ENCODE results near the gene BRME1.

Gene BRME1

GRCh38 chr19:13887517-13887916 is 18.4 kb downstream of the BRME1 start:
- DNase-seq (ENCODE audit: low read depth), result no peak

DNA sequence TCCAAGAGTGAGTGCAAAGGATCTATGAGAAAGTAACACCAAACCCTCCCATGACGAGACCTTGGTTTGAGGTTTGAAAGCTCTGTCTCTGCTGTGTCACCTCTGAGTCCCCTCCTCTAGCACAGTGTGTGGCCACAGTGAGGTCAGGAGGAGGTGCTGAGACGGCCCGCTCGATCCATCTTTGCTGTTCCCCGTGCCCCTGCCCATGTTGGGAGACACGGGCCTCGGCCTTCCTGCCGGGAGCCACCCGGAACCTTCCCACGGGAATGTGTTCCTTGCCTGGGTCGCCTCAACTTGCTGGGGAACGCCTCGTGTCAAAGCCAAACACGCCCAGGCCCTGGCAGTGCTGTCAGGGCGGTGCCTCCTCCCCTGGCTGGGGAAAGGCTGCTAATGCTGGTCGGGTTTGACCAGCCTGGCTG is 18.9 kb downstream of the BRME1 start:
- no peak for DNase-seq (ENCODE audit: low read depth)

DNA sequence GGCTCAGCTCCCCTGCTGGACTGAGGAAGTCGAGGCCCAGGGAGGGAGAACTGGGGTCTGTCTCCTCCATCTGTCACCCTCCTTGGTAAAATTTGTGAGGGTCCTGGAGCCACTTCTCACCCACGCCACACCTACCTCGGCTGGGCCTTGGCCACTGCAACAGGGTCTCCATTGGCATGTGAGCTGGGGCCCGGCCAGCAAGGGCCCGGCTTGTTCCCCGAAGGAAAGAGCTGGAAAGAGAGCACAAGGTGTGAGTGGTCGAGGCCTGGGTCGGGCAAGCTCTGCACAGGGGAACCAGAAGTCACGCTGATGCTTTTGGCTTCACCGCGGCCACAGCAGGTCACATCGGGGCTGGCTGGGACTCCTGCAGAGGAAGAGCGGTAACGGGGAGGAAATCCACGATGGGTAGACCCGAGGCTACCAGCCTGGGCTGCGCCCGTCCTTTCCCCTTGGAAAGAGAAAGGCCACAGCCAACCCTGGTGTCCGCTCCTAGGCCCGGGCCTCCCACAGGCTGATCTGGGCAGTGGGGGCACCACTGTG is 20.0 kb downstream of the BRME1 start:
- no peak for DNase-seq (ENCODE audit: low read depth)

DNA sequence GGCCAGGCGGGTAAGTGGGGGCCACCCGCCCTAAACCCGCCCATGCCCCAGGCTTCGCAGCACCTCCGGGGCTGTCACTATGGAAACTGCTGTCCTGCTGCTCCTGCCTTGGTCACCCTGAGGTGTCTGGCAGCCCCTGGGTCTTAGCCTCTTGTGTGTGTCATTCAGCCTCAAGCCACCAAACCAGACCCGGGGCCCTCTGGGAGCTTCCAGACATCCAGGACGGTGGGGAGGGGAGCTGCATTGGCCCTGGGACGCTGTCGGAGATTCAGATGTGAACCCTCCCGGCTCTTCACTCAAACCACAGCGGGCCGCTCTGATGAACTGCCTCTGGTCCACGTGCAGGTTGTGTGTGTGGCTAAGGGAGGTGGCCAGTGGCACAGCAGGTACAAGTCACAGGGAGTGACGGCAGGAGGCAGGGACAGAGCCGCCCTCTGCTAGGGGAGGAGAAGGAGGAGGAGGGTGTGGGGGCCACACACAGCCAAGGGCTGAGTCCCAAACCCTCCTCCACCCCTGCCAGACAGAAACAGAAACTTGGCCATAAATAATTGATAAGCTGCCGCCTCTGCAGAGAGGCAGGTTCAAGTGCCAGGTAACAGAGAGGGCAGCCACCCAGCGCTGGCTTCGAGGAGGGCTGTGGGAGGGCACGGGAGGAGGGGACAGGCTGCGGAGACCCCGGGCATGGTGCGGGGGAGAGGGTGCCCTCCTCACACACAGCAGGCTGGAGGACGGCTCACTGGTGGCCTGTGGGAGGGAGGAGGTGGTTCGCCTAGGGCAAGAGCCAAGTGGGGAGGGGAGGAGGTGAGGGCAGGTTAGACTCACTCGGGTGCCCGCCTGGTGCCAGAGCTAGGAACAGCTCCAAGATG is 21.0 kb downstream of the BRME1 start:
- no peak for DNase-seq (ENCODE audit: low read depth)

DNA sequence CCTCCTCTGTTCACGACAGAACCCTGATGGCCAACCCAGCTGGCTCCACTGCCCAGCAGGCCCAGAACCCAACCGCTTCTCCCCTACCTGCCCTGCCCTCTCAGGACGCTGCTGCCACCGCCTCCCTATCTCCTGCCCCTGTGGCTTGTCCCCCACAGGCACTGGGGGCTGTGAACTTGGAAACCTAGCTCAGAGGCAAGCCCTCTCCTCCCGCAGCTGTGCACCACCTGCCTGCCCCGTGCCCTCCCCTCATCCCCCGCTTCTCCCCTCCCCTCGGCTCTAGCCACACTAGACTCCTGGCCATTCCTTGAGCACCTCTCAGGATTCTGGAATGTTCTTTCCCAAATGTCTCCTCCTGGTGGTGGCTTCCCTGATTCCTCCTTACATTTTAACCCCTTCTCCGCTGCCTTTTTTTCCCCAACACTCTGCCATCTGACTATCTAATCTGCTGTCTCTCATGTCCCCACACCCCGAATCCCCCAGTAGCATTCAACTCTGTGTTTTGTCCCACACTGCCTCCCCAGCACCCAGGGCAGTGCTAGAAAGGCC is 22.3 kb downstream of the BRME1 start:
- no peak for DNase-seq (ENCODE audit: low read depth)

DNA sequence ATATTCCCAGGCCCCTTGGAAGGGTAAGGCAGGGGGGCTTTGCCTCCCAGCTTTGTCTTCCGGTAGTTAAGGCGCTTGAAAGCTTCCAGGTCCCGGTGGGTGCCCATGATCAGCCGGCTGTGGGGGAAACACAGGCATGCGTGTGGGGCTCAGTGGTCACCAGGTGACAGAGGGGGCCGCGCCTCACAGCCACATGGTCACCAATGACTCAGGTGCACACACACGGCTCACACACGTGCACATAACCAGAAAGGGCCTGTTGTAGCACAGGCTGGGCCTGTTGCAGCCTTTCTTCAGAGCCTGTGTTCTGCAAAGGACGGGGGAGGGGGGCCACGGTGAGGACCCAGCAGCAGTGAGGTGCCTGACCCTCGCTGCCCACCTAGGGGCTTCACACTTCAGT is 23.1 kb downstream of the BRME1 start:
- no peak for DNase-seq (ENCODE audit: low read depth)

- no peak for DNase-seq (ENCODE audit: low read depth)
Measured at GRCh38 chr19:13882419-13882795, 23.5 kb downstream of the BRME1 start.

GRCh38 chr19:13881692-13882418 is 24.1 kb downstream of the BRME1 start:
- DNase-seq (ENCODE audit: low read depth), result no peak

DNA sequence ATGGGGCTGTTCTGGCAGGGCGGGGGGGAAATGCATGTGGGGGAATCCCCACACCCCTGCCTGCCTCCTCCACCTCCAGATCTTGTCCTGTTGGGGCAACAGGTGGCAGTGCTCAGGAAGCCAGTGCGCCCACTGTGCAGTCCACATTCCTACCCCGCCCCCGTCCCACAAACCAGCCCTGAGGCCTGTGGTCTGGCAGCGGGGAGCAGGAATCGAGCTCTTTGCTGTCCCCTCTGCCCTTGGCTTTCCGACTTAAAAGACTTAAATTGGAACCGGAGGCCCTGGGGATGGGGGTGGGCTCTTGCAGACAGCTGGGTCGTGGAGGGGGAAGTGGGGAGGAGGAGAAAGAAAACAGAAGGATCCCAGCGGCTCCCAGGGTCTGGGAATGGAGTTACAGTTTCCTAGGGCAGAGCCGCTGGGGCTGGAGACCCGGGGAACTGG is 24.6 kb downstream of the BRME1 start:
- DNase-seq (ENCODE audit: low read depth), result no peak

DNA sequence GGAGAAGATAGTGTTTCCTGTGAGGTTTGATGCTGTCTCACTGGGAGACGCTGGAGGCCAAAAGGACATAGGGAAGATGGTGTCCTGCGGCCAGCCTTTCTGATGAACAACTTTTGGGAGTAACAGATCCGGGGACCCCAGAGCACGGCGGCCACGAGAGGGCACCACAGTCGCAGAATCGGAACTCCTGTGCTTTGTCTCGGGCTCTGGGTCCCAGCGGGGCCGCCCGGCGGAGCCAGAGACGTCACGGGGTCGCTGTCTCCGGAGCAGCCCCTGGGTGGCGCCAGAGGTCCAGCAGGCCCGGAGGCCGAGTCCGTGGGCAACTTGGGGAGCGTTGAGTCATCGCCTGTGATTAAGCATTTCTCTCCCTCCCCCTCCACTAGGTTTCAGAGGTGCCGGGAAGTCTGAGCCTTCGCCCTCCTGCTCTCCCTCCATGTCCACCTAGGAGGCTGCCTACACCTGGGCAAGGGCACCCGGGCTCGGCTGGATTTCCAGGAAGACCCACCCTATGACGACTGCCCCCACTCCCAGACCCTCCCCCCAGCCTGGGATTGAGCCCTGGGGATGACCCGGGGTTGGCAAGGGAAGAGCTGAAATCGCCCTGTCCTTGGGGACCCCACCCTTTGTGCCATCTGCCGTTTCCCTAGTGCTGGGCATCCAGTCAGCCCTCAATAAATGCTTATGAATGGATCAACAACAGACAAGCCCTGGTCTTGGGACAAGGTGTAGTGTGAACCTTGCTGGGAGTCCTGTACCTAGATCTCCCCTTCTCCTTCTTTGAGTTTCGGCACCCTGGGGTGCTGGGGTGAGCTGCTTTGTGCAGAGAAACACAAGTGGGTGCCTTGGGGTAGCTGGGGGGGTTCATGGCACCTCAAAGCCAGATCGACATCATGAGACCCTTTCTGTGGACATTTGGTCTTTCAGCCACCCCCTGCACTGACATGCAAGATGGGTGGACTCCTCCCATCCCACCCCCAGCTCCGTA is 25.6 kb downstream of the BRME1 start:
- DNase-seq (ENCODE audit: low read depth), result peak; percentile 99

- DNase-seq (ENCODE audit: low read depth), result no peak
Measured at GRCh38 chr19:13877303-13877702, 28.6 kb downstream of the BRME1 start.

- DNase-seq (ENCODE audit: low read depth), result no peak
Measured at GRCh38 chr19:13876834-13877233, 29.1 kb downstream of the BRME1 start, which contains the start of gene NANOS3. TSS of gene NANOS3 (plus strand) at chr19:13877134. CDS start at chr19:13877249, 115 bp downstream.

GRCh38 chr19:13875824-13876223 is 30.1 kb downstream of the BRME1 start:
- DNase-seq (ENCODE audit: low read depth), result no peak

DNA sequence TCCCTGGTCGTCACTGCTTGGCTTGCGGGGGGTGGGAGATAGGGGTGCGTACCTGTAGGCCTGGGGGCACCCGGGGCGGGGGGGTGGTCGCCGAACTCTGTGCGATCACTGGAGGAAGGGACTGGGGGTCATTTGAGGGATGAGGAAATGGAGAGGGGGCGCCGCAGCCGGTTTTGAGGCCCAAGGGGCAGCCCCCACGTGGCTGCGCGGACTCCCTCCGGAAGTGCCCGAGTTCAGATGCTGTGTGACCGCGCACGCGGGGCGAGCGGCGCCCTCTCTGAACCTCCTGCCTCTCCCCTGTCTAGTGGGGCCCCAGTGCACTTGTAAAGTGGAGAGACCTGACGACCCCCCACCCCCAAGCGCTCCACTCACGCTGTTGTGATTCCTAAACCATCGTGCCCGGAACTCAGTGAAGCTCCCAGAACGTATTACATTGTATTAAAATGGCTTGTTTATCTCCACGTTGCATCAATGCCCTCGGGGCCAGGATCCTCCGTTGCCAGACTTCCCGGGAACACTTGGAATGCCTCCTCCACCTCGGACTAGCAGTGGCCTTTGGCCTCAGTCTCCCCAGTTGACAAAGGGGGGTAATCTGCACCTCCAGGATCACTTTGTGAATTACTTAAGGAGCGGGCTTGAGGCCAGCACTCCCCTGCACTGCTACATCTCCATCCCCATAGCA is 31.9 kb downstream of the BRME1 start:
- DNase-seq (ENCODE audit: low read depth), result no peak

- DNase-seq (ENCODE audit: low read depth), result no peak
Measured at GRCh38 chr19:13872695-13873389, 33.1 kb downstream of the BRME1 start.

- DNase-seq (ENCODE audit: low read depth), result no peak
Measured at GRCh38 chr19:13872339-13872694, 33.6 kb downstream of the BRME1 start.

DNA sequence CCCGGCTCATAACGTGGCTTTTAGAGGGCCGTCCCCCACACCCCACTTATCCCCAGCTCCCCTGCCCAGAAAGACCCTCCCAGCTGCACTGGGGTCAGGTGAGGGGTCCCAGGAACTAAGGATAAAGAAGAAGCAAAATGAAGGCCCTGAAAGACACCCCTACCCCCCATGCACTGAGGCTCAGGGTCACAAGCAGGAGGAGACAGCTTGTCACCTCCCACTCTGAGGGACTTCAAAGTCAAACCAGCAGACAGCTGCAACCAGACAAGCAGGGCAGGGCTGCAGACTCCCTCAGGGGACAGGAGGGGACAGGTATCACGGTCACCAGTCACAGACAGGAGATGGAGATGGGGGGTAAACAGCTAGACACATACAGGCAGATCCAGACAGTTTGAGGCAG is 35.0 kb downstream of the BRME1 start:
- no peak for DNase-seq (ENCODE audit: low read depth)

DNA sequence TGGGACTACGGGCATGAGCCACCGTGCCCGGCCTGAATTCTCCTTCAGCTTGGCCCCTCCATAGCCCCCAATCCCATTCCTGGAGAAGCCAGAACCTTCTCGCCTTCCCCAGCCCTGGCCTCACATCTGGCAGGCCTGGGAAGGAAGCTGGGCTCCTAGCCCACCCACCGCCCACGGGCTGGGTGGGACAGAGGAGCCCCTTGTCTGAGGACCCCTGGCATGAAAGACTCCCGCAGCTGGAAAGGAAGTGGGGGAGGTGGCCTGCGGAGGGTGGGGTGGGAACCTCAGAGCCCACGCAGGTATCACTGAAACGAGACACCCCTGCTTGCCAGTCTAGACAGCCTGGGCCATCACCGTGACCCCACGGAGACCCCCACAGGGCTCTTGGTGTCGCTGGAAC is 36.6 kb downstream of the BRME1 start:
- DNase-seq (ENCODE audit: low read depth), result no peak

DNA sequence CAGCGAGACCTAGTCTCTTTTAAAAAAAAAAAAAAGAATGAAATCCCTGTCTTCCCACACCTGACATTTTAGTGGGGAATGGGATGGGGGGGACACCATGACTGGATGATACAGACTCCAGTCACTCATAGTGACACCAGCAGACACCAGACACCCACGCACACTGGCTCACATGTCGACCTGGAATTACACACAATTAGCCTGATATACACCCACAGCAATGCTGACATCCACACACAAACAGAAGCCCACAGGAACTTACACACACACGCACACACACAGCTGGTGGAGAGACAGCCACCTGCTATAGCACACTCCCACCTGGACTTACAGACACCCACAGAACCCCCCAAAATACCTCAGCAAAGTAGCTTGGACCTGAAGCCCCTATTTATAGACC is 37.3 kb downstream of the BRME1 start:
- DNase-seq (ENCODE audit: low read depth), result no peak

- no peak for DNase-seq (ENCODE audit: low read depth)
Measured at GRCh38 chr19:13866463-13867046, 39.4 kb downstream of the BRME1 start.

All from activated T-cell treated with anti-CD3 and anti-CD28 coated beads for 48 hours (primary cell).